ENCODE measurements around the gene RPS6KA3.

DNA sequence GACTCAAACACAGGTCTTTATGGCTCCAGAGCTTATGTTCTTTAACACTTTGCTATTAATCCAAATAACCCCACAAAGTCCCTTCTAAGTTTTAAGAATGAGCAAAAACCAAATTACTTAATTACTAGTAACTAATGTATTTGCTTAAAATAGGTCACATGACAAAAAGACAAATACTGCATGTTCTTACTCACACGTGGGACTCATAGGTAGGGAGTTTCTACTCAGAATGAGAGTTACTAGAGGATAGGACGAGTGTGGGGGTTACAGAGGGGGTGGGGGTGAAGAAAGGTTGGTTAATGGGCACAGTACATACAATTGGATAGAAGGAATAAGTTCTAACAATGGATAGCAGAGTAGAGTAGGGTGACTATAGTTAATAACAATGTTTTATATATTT lies 5.8 kb downstream of the RPS6KA3 start:
- TF ChIP-seq, protein P1, sequence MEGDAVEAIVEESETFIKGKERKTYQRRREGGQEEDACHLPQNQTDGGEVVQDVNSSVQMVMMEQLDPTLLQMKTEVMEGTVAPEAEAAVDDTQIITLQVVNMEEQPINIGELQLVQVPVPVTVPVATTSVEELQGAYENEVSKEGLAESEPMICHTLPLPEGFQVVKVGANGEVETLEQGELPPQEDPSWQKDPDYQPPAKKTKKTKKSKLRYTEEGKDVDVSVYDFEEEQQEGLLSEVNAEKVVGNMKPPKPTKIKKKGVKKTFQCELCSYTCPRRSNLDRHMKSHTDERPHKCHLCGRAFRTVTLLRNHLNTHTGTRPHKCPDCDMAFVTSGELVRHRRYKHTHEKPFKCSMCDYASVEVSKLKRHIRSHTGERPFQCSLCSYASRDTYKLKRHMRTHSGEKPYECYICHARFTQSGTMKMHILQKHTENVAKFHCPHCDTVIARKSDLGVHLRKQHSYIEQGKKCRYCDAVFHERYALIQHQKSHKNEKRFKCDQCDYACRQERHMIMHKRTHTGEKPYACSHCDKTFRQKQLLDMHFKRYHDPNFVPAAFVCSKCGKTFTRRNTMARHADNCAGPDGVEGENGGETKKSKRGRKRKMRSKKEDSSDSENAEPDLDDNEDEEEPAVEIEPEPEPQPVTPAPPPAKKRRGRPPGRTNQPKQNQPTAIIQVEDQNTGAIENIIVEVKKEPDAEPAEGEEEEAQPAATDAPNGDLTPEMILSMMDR (IDR thresholded peaks at IDR 0.05) = no peak
- TF ChIP-seq POLR2A (IDR thresholded peaks at IDR 0.05) = no peak
